ENCODE measurements around the gene JDP2.

JDP2 gene

DNA sequence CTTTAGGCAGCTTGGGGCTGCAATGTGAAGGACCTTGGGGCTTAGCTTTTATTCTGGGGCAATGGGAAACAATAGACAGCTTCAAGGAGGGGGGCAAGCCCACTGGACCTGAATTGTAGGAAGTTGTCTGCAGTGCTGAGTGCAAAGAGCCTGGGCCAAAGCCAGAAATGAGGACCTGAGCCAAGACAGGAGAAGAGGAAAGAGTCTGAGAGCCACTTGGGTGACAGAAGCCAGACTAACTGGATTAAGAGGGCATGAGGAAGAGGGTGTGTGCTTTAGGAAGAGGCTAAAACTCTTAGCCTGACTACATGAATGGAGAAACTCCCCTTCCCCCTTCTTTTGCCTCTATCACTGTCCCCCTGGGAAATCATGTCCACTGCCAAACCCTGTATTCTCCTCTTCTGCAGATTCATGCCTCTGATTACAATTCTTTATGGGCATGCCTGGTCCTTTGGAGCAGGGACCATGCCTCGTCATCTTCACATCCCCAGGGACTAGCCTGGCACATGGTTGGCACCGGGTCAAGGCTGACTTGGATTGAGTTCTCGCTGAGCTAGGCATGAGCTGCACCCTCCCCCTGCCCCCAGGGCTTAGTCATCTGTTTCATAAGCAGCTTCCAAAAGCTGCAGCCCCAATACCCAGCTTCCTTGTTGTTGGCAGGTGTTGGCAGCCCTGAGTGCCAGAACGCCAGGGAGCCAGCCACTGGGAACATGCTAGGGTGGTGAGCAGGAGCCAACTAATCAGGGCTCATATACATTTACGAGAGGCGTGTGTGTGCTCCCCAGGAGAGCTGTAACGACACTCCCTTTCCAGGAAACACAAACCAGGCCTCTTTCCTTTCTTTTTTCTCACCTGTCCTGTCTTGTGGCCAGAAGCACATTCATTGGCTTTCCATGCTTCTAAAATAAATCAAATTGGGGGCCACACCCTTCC, 27.7 kb upstream of the JDP2 start:
- no peaks in the 10 kb centered on the region for H3K36me3 ChIP-seq (ENCODE audit: insufficient read depth, low read length)
- H3K9ac ChIP-seq (ENCODE audit: low read depth, low read length), result no peak overlapping the region
- no peaks in the 10 kb centered on the region; the same call in 1 of the 2 replicates for H3K9me3 ChIP-seq (ENCODE audit: control insufficient read depth, insufficient read depth, low read length)
- no peaks in the 10 kb centered on the region; the same call in 1 of the 2 replicates for H3K4me1 ChIP-seq (ENCODE audit: insufficient read depth, low read length)

DNA sequence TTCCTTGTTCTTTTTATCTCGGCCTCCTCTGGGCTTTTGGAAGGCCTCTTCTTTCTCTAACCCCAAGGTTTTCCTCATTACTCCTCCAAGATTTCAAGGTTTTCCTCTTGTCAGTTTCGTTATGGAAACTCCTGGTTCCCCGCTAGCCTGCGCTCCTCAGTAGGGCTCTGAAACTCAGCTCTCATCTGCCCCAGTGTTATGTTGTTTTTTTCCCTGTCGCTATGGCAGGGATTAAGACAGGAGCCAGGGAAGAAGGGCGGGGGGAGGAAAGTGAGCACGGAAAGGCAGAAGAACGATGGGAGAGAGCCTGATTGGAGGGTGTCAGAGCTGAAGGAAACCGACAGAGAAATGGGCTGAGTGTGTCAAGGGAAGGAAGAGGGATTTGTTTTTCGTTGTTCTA, 26.5 kb upstream of the JDP2 start:
- H3K4me1 ChIP-seq (ENCODE audit: insufficient read depth, low read length), result no peaks in the 10 kb centered on the region; the same call in 1 of the 2 replicates
- H3K9me3 ChIP-seq (ENCODE audit: control insufficient read depth, insufficient read depth, low read length), result no peaks in the 10 kb centered on the region; the same call in 1 of the 2 replicates
- H3K36me3 ChIP-seq (ENCODE audit: insufficient read depth, low read length), result no peaks in the 10 kb centered on the region
- no peak overlapping the region for H3K9ac ChIP-seq (ENCODE audit: low read depth, low read length)

DNA sequence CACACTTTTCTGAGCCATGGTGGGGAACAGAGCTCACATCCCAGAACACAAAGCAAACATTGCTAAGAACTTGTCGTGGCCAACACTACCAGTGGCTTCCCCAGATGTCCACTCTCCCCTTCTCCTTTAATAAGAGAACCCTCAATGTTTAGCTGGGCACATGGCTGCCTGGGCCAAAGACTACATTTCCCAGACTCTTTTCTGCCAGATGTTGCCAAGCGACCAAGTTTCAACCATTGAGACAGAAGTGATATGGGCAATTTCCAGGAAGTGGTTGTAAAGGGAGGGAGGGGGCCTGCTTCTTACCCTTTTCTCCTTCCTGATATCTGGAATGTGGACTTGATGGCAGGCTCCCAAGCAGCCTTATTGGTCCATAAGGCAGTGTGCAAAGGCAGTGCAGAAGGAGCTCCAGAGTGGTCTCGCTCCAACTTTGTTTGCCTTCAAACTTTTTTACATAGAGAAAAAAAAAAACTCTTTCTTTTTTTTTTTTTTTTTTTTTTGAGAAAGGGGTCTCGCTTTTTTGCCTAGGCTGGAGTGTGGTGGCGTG, 24.9 kb upstream of the JDP2 start:
- Histone ChIP-seq H3K9ac (ENCODE audit: low read depth, low read length) (no peak overlapping the region), H3K9me3 (ENCODE audit: control insufficient read depth, insufficient read depth, low read length) (no peaks in the 10 kb centered on the region; the same call in 1 of the 2 replicates), H3K36me3 (ENCODE audit: insufficient read depth, low read length) (no peaks in the 10 kb centered on the region), H3K4me1 (ENCODE audit: insufficient read depth, low read length) (no peaks in the 10 kb centered on the region; the same call in 1 of the 2 replicates)

DNA sequence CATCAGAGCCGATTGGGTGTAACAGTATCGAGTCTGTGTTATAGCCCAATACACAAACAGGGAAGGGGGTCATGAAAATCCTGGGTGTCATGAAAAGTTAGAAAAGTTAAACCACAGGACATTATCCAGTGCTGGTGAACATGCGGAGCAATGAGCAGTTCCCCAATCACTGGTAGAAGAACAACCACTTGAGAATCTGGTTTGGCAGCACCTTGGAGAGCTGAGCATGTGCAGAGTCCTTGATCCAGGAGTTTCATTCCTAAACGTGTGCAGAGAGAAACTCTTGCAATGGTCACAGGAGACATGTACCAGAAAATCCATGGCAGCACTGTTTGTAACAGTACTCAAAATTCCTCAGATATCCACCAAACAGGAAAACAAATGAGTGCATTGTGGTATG, 23.0 kb upstream of the JDP2 start:
- H3K36me3 ChIP-seq (ENCODE audit: insufficient read depth, low read length), result no peaks in the 10 kb centered on the region
- no peaks in the 10 kb centered on the region; the same call in 1 of the 2 replicates for H3K4me1 ChIP-seq (ENCODE audit: insufficient read depth, low read length)
- H3K9ac ChIP-seq (ENCODE audit: low read depth, low read length), result no peak overlapping the region
- no peaks in the 10 kb centered on the region for H3K9me3 ChIP-seq (ENCODE audit: control insufficient read depth, insufficient read depth, low read length)

DNA sequence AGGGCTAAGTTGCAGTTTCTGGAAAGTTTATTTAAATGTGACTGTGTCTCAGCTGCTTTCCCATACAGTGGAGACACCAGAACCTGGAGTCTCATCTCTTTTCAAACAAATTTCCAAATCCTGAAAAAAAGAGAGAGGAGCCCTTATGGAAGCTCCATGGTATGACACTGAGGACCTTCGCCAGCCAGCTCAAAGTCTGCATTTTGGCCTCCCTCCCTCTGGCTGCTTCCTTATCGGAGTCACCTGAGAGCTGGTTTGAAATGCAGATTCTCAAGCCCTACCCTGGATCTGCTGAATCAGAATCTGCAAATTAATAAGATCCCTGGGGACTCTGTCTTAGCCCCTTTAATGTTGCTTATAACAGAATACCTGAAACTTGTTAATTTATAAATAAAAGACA, 21.7 kb upstream of the JDP2 start:
- no peak overlapping the region for H3K9ac ChIP-seq (ENCODE audit: low read depth, low read length)
- no peaks in the 10 kb centered on the region for H3K9me3 ChIP-seq (ENCODE audit: control insufficient read depth, insufficient read depth, low read length)
- no peaks in the 10 kb centered on the region for H3K36me3 ChIP-seq (ENCODE audit: insufficient read depth, low read length)
- H3K4me1 ChIP-seq (ENCODE audit: insufficient read depth, low read length), result peaks cover 13% of the 10 kb centered on the region

DNA sequence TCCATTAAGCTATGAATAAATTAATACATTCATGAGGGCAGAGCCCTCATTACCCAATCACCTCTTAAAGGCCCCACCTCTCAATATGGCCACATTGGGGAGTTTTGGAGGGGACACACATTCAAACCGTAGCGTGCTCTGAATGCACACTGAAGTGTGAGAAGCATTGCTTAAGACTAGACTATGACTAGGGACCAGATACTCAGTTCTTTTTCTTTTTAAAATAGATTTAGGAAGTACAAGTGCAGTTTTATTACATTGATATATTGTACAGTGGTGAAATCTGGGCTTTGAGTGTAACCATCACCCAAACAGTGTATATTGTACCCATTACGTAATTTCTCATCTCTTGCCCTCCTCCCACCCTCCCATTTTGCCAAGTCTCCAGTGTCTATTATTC, 21.0 kb upstream of the JDP2 start:
- H3K4me1 ChIP-seq (ENCODE audit: insufficient read depth, low read length), result peaks cover 14% of the 10 kb centered on the region
- H3K36me3 ChIP-seq (ENCODE audit: insufficient read depth, low read length), result no peaks in the 10 kb centered on the region
- no peaks in the 10 kb centered on the region for H3K9me3 ChIP-seq (ENCODE audit: control insufficient read depth, insufficient read depth, low read length)
- H3K9ac ChIP-seq (ENCODE audit: low read depth, low read length), result no peak overlapping the region

DNA sequence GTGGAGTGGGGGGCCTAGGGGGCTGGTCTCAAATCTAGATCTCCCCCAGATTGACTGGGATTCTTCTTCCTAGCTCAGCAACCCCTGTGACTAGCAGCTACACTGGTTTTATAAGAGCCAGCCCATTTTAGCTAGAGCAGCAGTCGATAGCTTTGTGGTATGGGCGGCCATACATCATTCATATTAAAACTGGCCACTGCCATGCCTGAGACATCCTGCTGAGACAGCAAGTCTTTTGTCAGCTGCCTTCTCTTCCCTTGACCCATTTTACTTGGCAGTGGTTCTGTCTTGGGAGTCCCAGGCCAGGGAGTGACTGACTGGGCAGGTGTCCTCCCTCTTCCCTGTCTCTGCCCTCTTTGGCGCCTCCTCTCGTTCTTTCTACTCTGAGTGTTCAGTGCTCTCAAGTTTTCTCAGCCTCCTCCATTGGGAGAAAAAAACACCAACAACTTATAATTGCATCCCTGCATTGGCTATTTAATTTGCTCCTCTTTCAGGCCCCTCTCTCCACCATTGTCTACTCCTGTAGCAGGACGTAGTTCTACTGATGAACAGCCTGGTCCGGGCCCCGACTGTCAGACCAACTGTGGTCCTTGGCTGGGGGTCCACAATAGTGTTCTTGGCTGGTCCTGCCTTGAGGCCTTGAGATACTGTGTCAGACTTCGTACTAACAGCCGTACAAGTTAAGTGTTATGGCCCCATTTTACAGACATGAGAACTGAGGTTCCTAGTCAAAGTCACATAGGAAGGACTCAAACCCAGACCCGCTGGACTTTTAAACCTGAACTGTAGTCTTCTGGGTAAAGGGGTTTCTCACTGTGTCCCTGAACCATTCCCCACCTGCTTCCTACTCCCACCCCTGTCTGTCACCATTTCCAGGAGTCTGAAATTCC, 18.3 kb upstream of the JDP2 start:
- H3K9ac ChIP-seq (ENCODE audit: low read depth, low read length), result no peak overlapping the region
- no peaks in the 10 kb centered on the region; the same call in 1 of the 2 replicates for H3K9me3 ChIP-seq (ENCODE audit: control insufficient read depth, insufficient read depth, low read length)
- H3K4me1 ChIP-seq (ENCODE audit: insufficient read depth, low read length), result peaks cover 14% of the 10 kb centered on the region
- no peaks in the 10 kb centered on the region for H3K36me3 ChIP-seq (ENCODE audit: insufficient read depth, low read length)

DNA sequence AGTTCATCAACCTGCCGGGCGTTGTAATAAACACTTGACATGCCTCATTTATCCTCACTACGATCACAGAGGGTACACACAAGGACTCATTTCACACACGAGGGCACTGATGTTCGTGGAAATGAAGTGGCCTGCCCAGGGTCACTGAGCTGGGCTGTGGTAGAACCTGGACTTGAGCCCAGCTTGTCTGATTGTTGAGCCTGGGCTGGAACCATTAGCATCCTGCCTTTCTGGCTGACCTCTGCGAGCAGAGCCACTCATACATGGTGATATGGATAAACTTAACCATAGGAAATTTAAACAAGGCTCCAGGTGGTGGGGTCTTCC, 16.6 kb upstream of the JDP2 start:
- Histone ChIP-seq H3K4me1 (ENCODE audit: insufficient read depth, low read length) (peaks cover 14% of the 10 kb centered on the region), H3K9me3 (ENCODE audit: control insufficient read depth, insufficient read depth, low read length) (no peaks in the 10 kb centered on the region; the same call in 1 of the 2 replicates)

DNA sequence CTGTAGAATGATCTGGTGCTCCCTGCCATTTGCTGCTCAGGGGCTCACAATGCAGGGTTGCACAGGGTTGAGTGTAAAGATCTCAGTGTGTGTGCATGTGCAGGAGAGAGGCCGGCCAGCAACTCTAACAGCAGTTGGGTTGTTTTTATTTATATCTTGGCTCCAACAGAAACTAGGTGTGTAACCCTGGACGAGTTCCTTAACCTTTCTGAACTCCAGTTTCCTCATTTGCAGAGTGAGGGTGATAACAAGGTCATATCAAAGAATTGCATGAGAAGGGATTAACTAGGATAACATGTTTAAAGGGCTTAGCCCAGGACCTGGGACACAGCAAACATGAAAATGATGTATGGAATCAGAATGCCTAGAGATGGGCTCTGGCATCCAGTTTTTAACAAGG, 14.8 kb upstream of the JDP2 start:
- Histone ChIP-seq H3K4me1 (ENCODE audit: insufficient read depth, low read length) (peaks cover 16% of the 10 kb centered on the region), H3K9ac (ENCODE audit: low read depth, low read length) (no peak overlapping the region), H3K9me3 (ENCODE audit: control insufficient read depth, insufficient read depth, low read length) (no peaks in the 10 kb centered on the region; the same call in 1 of the 2 replicates), H3K36me3 (ENCODE audit: insufficient read depth, low read length) (no peaks in the 10 kb centered on the region)

More for the DNA sequence above, 16.6 kb upstream of the JDP2 start:
- H3K36me3 ChIP-seq (ENCODE audit: insufficient read depth, low read length), result no peaks in the 10 kb centered on the region
- no peak overlapping the region for H3K9ac ChIP-seq (ENCODE audit: low read depth, low read length)

DNA sequence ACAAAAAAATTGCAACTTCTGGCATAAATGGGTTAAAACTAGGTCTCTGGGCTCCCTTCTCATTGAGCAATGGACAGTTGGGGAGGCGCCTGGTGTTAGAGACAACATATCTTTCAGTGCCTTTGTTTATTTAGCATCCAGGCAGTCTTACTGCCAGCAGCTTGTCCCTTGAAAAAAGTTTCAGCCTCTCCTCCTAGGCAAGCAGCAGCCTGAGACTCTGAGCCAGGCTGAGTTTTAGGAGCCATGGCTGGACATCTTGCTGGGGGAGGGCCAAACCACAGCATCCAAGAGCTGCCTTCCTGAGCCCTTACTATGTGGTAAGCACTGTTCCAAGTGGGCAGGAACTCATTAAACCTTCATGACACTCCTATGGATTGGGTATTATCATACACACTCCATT, 10.1 kb upstream of the JDP2 start:
- Histone ChIP-seq H3K4me1 (ENCODE audit: insufficient read depth, low read length) (peaks cover 16% of the 10 kb centered on the region), H3K9me3 (ENCODE audit: control insufficient read depth, insufficient read depth, low read length) (no peaks in the 10 kb centered on the region; the same call in 1 of the 2 replicates), H3K9ac (ENCODE audit: low read depth, low read length) (no peak overlapping the region), H3K36me3 (ENCODE audit: insufficient read depth, low read length) (no peaks in the 10 kb centered on the region)

DNA sequence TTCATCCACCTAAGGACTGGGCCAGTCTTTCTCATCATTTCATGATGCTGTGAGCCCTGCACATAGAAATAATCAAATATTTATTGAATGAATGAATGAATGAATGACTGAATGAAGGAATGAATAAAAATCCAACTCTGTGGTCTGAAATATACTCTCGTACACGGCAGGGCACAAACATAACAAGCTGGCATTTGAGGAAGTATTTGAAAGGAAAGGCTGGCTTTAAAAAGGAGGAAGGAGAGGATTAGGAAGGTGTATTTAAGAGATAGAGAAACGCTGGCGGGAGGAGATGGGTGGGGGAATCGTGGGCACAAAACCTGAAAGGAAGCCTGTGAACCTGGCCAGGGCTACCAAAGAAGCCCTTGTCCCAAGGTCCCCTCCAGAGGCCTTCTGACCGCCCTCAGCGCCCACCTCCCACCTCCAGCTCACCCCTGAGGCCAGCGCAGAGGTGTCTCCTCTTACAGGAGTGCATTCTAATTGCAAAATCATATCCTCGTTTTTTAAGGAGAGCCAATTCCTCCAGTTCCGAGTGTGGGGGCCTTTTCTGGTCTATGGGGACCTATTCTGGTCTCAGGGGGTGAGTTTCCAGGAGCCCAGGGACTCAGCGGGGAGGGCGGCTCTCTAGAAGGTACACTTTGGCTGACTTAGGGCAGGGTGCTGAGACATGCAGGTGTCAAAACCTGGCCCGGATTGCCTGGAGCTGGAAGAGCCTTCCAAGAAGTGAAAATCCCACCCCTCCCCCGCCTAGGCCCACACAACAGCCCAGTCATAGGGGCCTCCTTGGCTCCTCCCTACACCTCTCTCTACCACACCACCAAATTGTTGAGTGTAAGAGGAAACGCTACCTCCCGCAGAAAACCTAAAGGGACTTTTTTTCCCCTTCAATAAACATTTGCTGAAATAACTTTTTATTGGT, 8.7 kb upstream of the JDP2 start:
- H3K9me3 ChIP-seq (ENCODE audit: control insufficient read depth, insufficient read depth, low read length), result no peaks in the 10 kb centered on the region; the same call in 1 of the 2 replicates
- no peaks in the 10 kb centered on the region for H3K36me3 ChIP-seq (ENCODE audit: insufficient read depth, low read length)
- H3K4me1 ChIP-seq (ENCODE audit: insufficient read depth, low read length), result peaks cover 16% of the 10 kb centered on the region
- H3K9ac ChIP-seq (ENCODE audit: low read depth, low read length), result peak overlapping the region; percentile 55

DNA sequence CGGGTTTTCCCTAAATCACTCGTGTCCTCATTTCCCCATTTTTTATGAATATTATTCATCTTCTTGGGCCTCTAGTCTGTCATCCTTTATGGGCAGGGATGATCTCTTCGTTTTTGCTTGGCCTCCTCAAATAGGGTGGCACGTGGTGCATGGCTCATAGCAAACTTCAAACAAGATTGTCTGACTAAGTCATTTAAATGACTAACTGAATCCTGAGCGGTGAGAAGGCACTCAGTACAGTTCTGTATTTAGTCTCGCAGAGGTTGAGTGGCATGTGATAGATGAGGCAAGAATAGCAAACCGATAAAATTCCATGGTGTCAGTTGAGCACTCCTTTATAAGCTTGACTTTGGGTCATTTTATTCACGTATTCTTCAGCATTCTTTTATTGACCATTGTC, 5.7 kb upstream of the JDP2 start:
- Histone ChIP-seq H3K9ac (ENCODE audit: low read depth, low read length) (no peak overlapping the region), H3K9me3 (ENCODE audit: control insufficient read depth, insufficient read depth, low read length) (no peaks in the 10 kb centered on the region), H3K4me1 (ENCODE audit: insufficient read depth, low read length) (peaks cover 26% of the 10 kb centered on the region), H3K36me3 (ENCODE audit: insufficient read depth, low read length) (no peaks in the 10 kb centered on the region)

DNA sequence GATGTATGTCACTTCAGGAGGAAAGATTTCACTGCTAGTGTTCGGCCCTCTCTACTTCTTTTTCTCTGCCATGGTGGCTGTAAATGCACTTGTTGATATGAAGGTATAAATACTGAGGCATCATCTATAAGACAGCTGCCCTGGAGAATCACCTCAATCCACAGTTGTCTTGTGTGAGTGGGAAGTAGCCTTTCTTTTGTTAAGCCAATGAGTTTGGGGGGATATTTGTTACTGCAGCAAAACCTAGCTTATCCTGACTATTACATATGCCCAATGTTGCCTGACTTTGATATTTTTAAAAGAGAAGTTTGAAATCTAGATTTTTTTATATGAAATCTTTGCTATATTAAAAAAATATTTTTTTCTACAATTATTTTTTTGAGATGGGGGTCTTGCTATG, 3.3 kb upstream of the JDP2 start:
- no peaks in the 10 kb centered on the region for H3K9me3 ChIP-seq (ENCODE audit: control insufficient read depth, insufficient read depth, low read length)
- peaks cover 19% of the 10 kb centered on the region for H3K4me1 ChIP-seq (ENCODE audit: insufficient read depth, low read length)
- no peak overlapping the region for H3K9ac ChIP-seq (ENCODE audit: low read depth, low read length)
- H3K36me3 ChIP-seq (ENCODE audit: insufficient read depth, low read length), result no peaks in the 10 kb centered on the region
